OCI-LY7 (cell line): Measurements from ENCODE around the gene TNFRSF1B. TPM values are rescaled to one million over a fixed set of nuclear protein-coding genes. Genes with fewer than 3 reads are reported as not detected.
A peak's percentile ranks its signal among the peaks of the same experiment; 100 is the strongest.

Source experiments
- BruUV-seq: library from RNA; stranded (reverse); fragments of 400-500 nt; replicated peaks from 2 replicates; lab custom pipeline; 2021; lab: Mats Ljungman, UMichigan
- CTCF ChIA-PET: fragments of 300-600 bp; sonication (Branson Sonifier 250); formaldehyde crosslinking; loops from one replicate; lab custom pipeline; 2022; ENCODE audit warnings: antibody characterized with exemption; ENCODE audit not compliant: unreplicated experiment; lab: Charles Lee
- POLR2A ChIA-PET: fragments of 300-600 bp; sonication (Branson Sonifier 250); formaldehyde crosslinking; loops from one replicate; lab custom pipeline; 2022; ENCODE audit warnings: antibody characterized with exemption; lab: Charles Lee
- DNase-seq: peaks from one replicate; pipeline ENCODE4 v3.0.0-alpha.2; 2015; ENCODE audit warnings: low spot score
- H2AFZ ChIP-seq: fragments of 200-600 bp; sonication (generic), shearing (Covaris generic); 2 replicates; pipeline ENCODE4 v1.6.1; 2014; ENCODE audit warnings: mild to moderate bottlenecking, antibody characterized with exemption, low read length, moderate library complexity
- H3K27ac ChIP-seq: fragments of 200-600 bp; sonication (generic); 2 replicates; pipeline ENCODE4 v1.5.1; 2014; ENCODE audit warnings: mixed run types, low read depth, mild to moderate bottlenecking, moderate library complexity, low read length, inconsistent platforms; ENCODE audit not compliant: poor library complexity, severe bottlenecking
- H3K36me3 ChIP-seq: fragments of 200-600 bp; sonication (generic); 2 replicates; pipeline ENCODE4 v1.6.1; 2014; ENCODE audit warnings: mild to moderate bottlenecking, antibody characterized with exemption, low read length, moderate library complexity, mixed read lengths; ENCODE audit not compliant: insufficient read depth
- H3K4me1 ChIP-seq: fragments of 200-600 bp; sonication (generic); 2 replicates; pipeline ENCODE4 v1.5.1; 2014; ENCODE audit warnings: mild to moderate bottlenecking, low read length; ENCODE audit not compliant: insufficient read depth, poor library complexity, severe bottlenecking
- H3K4me2 ChIP-seq: fragments of 200-600 bp; sonication (generic); 2 replicates; pipeline ENCODE4 v1.6.1; 2014; ENCODE audit warnings: mild to moderate bottlenecking, low read length
- H3K4me3 ChIP-seq: fragments of 200-600 bp; sonication (generic); 2 replicates; pipeline ENCODE4 v1.5.1; 2014; ENCODE audit warnings: mild to moderate bottlenecking, low read depth, low read length; ENCODE audit not compliant: poor library complexity, severe bottlenecking
- H3K79me2 ChIP-seq: fragments of 200-600 bp; sonication (generic); 2 replicates; pipeline ENCODE4 v1.6.1; 2016; ENCODE audit warnings: low read depth, mild to moderate bottlenecking, low read length, moderate library complexity, mixed read lengths; ENCODE audit not compliant: insufficient read depth
- H3K9me2 ChIP-seq: fragments of 200-600 bp; sonication (generic); 2 replicates; pipeline ENCODE4 v1.6.1; 2016; ENCODE audit warnings: mild to moderate bottlenecking, low read length, mixed read lengths; ENCODE audit not compliant: insufficient read depth
- H3K9me3 ChIP-seq: fragments of 200-600 bp; sonication (generic); 2 replicates; pipeline ENCODE4 v1.6.1; 2014; ENCODE audit warnings: mild to moderate bottlenecking, mixed run types, low read length, mixed read lengths
- H4K20me1 ChIP-seq: fragments of 200-600 bp; sonication (generic); 2 replicates; pipeline ENCODE4 v1.6.1; 2014; ENCODE audit warnings: mild to moderate bottlenecking, antibody characterized with exemption, low read length, moderate library complexity, mixed read lengths; ENCODE audit not compliant: insufficient read depth
- EZH2phosphoT487 ChIP-seq: fragments of 200-600 bp; sonication (generic); IDR thresholded peaks from 2 replicates; pipeline ENCODE4 v1.6.1; 2018; ENCODE audit warnings: low read depth, borderline replicate concordance, mild to moderate bottlenecking, mixed run types, antibody characterized with exemption, low read length, moderate library complexity, mixed read lengths
- intact Hi-C: fragments of 100-400 bp; cut with micrococcal nuclease; formaldehyde crosslinking; loops from one replicate; pipeline ENCODE4 v1.10.0; 2022; ENCODE audit not compliant: unreplicated experiment
- total RNA-seq, 2 experiments: library from RNA; depleted of rRNA in 1 of 2; stranded (reverse); fragments of >200 nt in 1 of 2; shearing (Covaris generic) in 1 of 2; gene quantifications; 2 replicates each; pipeline ENCODE4 v1.2.3, GENCODE V29; 2014 to 2022
- TF ChIP-seq, protein P1 (sequence below): fragments of 200-600 bp; sonication (generic); conservative IDR thresholded peaks from 2 replicates; pipeline ENCODE4 v1.5.1; 2014; ENCODE audit warnings: mild to moderate bottlenecking, antibody characterized with exemption, low read length, moderate library complexity, mixed read lengths

TNFRSF1B gene
- total RNA-seq, 2 experiments from 2014 or later: not detected

DNA sequence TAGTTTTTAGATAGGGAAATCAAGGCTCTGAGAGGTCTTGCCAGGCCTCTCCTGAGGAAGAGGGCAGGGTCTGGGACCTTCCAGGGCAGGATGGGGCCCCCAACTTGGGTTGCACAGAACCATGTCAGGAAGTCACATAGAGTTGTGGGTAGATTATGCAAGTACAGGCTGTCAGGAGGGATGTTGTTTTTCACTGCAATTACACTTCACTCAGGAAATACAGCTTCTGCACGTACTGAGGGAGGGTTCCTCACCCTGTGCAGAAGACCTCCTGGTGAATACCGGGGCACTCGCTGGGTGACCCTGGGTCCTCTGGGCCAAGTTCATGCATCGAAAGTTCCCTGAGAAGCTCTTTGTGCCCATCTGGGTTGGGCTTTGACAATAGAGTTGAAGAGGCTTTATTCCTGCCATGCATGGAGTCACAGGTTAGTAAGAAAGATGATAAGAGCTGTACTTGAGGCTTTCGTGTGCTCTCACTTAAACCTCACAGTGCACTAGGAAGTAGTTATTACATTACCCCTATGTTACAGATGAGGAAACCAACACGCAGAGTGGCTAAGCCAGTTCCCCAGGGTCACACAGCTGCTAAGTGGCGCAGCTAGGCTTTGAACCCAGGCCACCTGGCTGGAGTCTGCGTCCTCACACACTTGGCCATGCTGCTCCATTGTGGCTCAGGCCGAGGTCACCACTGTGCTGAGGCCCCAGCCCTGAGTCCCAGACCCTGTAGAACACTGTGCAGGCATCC is 16.2 kb upstream of the TNFRSF1B start:
- peak overlapping the region; percentile 59 for H3K4me2 ChIP-seq
- H3K27ac ChIP-seq: peak overlapping the region; percentile 85
- no peaks in the 10 kb centered on the region for H3K9me3 ChIP-seq
- TF ChIP-seq, protein P1, sequence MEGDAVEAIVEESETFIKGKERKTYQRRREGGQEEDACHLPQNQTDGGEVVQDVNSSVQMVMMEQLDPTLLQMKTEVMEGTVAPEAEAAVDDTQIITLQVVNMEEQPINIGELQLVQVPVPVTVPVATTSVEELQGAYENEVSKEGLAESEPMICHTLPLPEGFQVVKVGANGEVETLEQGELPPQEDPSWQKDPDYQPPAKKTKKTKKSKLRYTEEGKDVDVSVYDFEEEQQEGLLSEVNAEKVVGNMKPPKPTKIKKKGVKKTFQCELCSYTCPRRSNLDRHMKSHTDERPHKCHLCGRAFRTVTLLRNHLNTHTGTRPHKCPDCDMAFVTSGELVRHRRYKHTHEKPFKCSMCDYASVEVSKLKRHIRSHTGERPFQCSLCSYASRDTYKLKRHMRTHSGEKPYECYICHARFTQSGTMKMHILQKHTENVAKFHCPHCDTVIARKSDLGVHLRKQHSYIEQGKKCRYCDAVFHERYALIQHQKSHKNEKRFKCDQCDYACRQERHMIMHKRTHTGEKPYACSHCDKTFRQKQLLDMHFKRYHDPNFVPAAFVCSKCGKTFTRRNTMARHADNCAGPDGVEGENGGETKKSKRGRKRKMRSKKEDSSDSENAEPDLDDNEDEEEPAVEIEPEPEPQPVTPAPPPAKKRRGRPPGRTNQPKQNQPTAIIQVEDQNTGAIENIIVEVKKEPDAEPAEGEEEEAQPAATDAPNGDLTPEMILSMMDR: no peak
- no peak for TF ChIP-seq EZH2phosphoT487
- no peaks in the 10 kb centered on the region for H3K79me2 ChIP-seq
- peaks cover 60% of the 10 kb centered on the region for H3K4me1 ChIP-seq
- H4K20me1 ChIP-seq: no peaks in the 10 kb centered on the region
- peak overlapping the region; percentile 79 for H2AFZ ChIP-seq
- CTCF ChIA-PET: no interaction called here
- no TSS peak for BruUV-seq
- H3K4me3 ChIP-seq: peak overlapping the region; percentile 14
- no peaks in the 10 kb centered on the region for H3K9me2 ChIP-seq
- intact Hi-C loops: loop anchor here (5.0 kb wide), 1 partner anchor 108 kb away; no protein-coding TSS in a partner anchor
- DNase-seq: peak; percentile 61
- no peaks in the 10 kb centered on the region for H3K36me3 ChIP-seq
- POLR2A ChIA-PET: interaction anchor here (1.0 to 3.6 kb wide), 3 partner anchors 11 to 42 kb away, joined by 4 to 25 read pairs (median 22); no protein-coding TSS in a partner anchor

DNA sequence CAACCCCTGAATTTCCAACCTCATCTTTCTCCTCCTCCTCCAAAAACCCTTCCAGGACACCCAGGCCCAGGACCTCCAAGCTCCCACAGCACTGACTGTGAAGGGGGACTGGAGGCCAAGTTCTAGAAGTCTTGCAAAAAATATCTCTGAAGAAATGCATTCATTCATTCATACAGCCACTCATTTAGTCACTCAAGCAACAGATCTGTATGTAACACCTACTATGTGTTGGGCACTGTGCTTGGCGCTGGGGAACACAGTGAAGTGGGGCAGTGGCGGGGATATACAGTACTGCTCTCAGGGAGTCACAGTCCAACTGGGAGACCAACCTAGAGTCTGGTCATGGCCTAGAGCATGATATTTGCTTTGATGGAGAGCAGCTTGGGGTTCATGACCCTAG is 15.3 kb upstream of the TNFRSF1B start:
- peak overlapping the region; percentile 59 for H3K4me2 ChIP-seq
- peak overlapping the region; percentile 85 for H3K27ac ChIP-seq
- H3K36me3 ChIP-seq: no peaks in the 10 kb centered on the region
- no peak for DNase-seq
- H3K9me3 ChIP-seq: no peaks in the 10 kb centered on the region
- TF ChIP-seq, protein P1: no peak
- no peak for TF ChIP-seq EZH2phosphoT487
- ChIA-PET POLR2A (interaction anchor here (0.6 kb wide), 1 partner anchor 19 kb away, joined by 3 read pairs; no protein-coding TSS in a partner anchor), CTCF (no interaction called here)
- H3K79me2 ChIP-seq: no peaks in the 10 kb centered on the region
- H4K20me1 ChIP-seq: no peaks in the 10 kb centered on the region
- intact Hi-C loops: loop anchor here (5.0 kb wide), 1 partner anchor 109 kb away; no protein-coding TSS in a partner anchor
- H3K4me3 ChIP-seq: peak overlapping the region; percentile 8
- no TSS peak for BruUV-seq
- H3K4me1 ChIP-seq: peaks cover 60% of the 10 kb centered on the region
- H2AFZ ChIP-seq: no peak overlapping the region; the same call in 1 of the 2 replicates
- H3K9me2 ChIP-seq: no peaks in the 10 kb centered on the region
